Middle frontal gyrus (tissue), 1 donor: ENCODE data around the gene SLC35F1.
"Not testable (repeated sequence)": the region's sequence is repeated elsewhere in the genome, so short reads cannot be mapped to it uniquely, and the experiment has no call there.

Source experiments
- DNase-seq: peaks from one replicate; pipeline ENCODE4 v3.0.0-alpha.2; 2015; ENCODE audit warnings: low spot score; ENCODE audit errors: extremely low spot score

Gene SLC35F1

DNA sequence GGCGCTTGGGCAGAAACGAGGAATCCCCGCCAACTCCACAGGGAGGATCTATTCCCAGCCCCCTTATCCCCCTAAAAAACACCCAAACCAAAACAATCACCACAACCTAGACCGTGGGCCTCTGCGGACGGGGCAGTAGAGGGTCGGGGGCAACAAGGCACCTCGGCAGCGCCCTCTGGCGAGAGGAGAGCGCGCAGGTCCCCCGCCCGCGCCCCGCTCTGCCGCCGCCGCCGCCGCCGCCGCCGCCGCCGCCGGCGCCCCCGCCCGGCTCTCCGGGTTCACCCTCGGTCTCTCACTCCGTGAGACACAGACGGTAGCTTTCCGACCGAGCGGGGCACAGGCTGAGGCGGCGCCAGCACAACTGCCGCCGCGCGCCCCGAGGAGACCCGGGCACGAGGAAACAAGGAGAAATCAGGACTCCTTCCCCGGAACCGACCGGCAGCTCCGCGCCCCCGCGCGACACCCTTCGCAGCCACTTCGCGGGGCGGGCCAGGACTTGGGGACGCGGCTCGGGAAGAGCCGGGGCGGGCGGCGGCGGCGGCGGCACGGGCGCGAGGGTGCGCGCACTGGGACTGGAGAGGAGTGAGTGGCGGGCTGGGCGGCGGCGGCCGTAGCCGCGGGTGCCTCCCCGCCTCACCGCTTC lies at the start of gene SLC35F1:
SLC35F1 (plus strand) TSS at position 307 of the 643 bp plus-strand sequence.
- DNase-seq: no peak

GRCh38 chr6:117858601-117859000 lies 48.5 kb upstream of the SLC35F1 start:
- not testable (repeated sequence) for DNase-seq

- DNase-seq: no peak
These were observed 45.5 kb upstream of the SLC35F1 start for GRCh38 chr6:117861545-117861944.

DNA sequence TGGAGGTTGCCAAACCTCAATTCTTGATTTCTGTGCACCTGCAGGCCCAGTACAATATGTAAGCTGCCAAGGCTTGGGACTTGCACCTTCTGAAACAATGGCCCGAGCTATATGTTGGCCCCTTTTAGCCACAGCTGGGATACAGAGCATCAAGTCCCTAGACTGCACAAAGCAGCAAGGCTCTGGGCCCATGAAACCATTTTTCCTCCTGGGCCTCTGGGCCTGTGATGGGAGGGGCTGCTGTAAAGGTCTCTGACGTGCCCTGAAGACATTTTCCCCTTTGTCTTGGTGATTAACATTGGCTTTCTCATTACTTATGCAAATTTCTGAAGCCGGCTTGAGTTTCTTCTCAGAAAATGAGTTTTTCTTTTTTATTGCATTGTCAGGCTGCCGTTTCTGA lies 40.5 kb upstream of the SLC35F1 start:
- no peak for DNase-seq

- DNase-seq: no peak
These were observed 36.4 kb upstream of the SLC35F1 start for GRCh38 chr6:117870486-117871242.

DNA sequence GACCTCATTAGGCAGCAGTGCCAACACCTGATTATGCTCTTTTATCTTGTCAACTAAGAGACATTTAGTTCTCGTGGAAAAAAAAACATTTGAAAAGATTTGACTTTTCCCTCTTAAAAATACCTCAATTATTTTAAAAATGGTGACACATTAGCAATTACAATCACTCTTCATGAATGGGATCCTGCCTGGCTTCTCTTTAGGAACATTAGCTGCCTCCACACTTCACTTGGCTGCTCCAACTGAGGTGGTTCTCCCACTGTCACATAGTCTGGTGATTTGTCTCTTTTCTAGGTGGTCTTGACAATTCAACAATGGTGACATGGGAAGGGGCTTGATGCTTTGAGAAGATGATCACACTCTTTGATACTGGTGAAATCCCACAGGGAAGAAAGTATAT lies 26.2 kb upstream of the SLC35F1 start:
- DNase-seq: no peak

DNA sequence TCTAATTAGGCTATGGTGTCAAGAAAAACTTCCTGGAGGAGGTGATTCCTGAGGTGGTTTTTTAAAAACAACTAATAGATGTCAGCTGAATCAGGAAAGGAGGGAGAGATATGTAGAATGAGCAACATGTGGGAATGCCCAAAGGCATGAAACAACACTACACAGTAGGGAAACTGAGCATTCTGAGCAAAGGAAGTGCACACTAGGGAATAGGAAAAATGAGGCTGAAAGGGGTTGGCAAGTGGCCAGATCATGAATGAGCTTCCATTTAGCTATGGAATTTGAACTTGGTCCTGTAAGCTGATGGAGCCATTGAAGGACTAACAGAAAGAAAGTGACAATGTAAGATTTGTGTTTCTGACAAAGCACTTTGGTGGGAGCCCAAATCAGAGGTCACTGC lies 16.9 kb upstream of the SLC35F1 start:
- DNase-seq: no peak

GRCh38 chr6:117906507-117906957 lies 532 bp upstream of the SLC35F1 start:
- DNase-seq: no peak

GRCh38 chr6:117907601-117908245 lies 659 bp downstream of the SLC35F1 start:
- DNase-seq: no peak

DNA sequence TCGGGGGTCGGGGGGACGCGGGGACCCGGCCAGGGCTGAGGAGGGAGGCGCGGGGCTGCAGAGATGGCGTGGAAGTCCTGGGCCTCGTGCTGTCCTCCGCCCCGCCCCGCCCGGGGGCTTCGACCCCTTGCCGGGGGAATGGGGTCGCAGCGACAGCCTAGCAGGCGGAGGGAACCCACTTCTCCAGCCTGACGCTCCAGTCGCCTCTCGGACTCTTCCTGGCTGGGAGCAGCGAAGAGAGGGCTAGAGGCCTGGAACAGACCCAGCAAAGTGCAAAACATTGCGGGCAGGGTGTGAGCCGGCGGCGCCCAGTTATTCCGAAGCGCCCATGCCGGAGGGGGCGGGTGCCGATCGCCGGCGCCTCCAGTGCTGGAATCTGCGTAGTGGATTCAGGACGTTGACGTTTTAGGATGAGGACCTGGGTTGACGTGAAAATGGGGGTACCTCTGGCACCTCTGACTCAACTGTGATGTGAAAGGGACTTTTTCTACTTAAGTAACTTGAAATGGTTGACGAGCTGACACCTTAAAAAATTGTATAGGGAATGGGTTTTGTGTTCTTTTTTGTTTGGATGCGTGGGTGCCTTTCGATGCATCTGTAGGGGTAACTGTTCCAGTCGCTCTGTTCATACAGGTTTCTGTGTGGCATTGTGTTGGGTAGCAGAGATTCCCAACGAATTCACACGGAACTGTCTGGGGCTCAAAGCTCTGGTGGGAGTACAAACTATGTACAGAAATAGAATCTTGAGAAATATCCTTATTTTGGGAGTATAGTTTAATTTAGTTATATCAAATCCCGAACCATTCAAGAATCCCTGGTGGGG lies 1.4 kb downstream of the SLC35F1 start:
- DNase-seq: no peak

- no peak for DNase-seq
These were observed 2.6 kb downstream of the SLC35F1 start for GRCh38 chr6:117909638-117910037.

GRCh38 chr6:117910549-117910948 lies 3.5 kb downstream of the SLC35F1 start:
- DNase-seq: no peak

DNA sequence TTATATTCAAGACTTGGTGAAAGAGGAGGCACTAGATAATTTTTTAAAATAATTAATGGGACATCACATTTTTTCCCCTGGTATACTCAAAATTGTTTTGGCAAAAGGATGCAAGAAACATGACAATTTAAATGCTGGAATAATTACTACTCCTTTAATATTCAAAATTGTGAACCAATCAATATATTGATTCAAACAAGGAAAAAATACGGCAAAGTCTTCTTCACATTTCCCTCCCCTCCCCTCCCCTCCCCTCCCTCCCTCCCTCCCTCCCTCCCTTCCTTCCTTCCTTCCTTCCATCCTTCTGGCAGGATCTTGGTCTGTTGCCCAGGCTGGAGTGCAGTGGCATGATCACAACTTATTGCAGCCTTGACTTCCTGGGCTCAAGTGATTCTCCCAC lies 4.1 kb downstream of the SLC35F1 start:
- no peak for DNase-seq

- no peak for DNase-seq
These were observed 4.6 kb downstream of the SLC35F1 start for GRCh38 chr6:117911660-117912059.

- DNase-seq: no peak
These were observed 8.8 kb downstream of the SLC35F1 start for GRCh38 chr6:117915846-117916245.

DNA sequence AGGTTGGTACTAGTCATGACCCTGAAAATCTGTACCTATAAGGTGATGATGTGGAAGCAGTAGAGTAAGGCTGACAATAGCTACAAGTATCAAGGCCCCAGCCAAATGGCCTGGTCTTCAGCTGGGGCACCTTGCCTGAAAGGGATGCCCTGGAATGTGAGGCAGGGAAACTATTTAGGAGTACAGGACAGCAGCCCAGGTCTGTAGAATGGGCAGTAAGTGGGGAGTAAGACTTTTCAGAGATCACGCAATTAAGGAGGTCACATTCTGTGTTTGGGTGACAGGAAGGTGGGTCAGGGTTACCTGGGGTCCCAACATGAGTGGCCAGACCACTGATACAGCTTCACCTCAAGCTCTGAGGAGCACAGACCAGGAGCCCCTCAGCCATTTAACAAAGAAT lies 9.4 kb downstream of the SLC35F1 start:
- no peak for DNase-seq

DNA sequence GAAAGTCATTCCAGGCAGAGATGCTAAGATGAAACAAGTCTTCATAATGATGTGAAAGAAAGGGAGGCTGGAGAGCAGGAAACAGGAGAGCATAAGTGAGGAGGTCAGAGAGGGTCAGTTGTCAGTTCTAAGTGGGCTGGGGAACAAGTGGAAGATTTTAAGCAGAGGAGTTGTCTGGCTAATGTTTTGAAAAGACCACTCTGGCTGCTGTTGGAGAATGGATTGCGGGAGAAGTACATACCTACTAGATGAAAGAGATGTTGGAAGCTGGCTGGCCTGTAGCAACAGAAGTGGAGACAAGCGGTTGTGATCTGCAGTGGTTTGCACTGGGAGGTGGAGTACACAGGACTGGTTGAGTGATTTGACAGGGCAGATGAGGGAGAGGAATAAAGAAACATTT lies 10.1 kb downstream of the SLC35F1 start:
- no peak for DNase-seq

DNA sequence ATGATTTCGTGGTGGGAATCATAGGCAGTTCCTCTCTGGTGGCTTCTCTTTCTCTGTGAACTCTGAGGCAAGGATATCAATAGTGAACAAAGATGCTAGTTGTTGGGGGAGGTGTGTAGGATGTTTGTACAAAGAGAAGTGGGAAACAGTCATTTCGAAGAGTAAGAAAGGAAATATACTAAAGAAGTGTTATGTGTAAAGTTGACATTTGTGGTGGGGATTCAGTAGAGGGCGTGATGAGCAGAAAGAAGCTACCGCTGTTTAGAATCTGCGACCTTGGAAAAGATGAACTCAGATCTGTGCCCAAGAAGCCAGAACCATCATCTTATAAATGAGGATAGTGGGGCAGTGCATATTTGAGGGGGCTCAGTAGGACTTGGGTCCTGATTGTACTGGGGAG lies 11.4 kb downstream of the SLC35F1 start:
- no peak for DNase-seq

DNA sequence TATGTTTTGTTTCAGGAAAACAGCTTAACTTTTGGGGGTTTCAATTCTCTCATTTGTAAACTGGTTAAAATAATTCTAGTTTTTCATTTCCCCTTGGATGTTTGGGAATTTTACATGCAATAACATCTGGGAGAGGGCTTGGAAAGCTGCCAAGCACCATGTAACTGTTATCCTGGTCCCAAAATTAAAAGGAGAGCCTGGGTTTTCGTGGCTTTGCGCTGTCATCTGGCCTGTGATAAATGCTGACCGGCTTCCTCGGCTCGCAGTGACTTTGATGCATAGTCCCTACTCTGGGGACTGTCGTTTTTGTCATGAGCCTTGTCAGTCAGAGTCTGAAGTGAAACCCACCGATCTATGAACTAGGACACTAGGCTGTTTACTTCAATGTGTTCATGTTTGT lies 12.2 kb downstream of the SLC35F1 start:
- no peak for DNase-seq

- DNase-seq: no peak
These were observed 13.0 kb downstream of the SLC35F1 start for GRCh38 chr6:117919775-117920729.
